H1 (cell line): ENCODE measurements around the gene GPSM1. TPM values are rescaled to one million over a fixed set of nuclear protein-coding genes. Genes with fewer than 3 reads are reported as not detected.

Experiments
- CBX8 ChIP-seq: fragments of 300-800, 300-1000 bp; sonication (generic); IDR thresholded peaks from 2 replicates; pipeline ENCODE4 v1.7.1; 2016; ENCODE audit warnings: low read depth, low read length, borderline replicate concordance
- POLR2AphosphoS5 ChIP-seq: IDR thresholded peaks from 2 replicates; pipeline ENCODE4 v1.6.1; 2011; ENCODE audit warnings: low read depth, low read length
- YY1 ChIP-seq: IDR thresholded peaks from 2 replicates; pipeline ENCODE4 v1.6.1; 2011; ENCODE audit warnings: low read depth, mild to moderate bottlenecking, low read length
- polyA plus RNA-seq, 7 experiments: library from polyadenylated mRNA; depleted of rRNA in 3 of 7; stranded (reverse) in 5 of 7; unstranded in 2 of 7; fragments of >200 nt in 5 of 7; fragments of 200-250 nt in 2 of 7; gene quantifications; 1 replicate in 5 of 7; 2 replicates in 1 of 7; 4 replicates in 1 of 7; pipeline versions ENCODE4 v1.2.1 to v1.2.3, GENCODE V29; 2011 to 2013; ENCODE audit warnings: missing spikeins in 2 of 7, mixed read lengths in 2 of 7
- total RNA-seq: library from RNA; stranded (reverse); fragmentation: NEBNext Ultra II Directional; extraction: Animal tissue kit (Norgen Biotek cat#: 25700); gene quantifications from 2 replicates; pipeline ENCODE4 v1.2.1, GENCODE V29; 2021
- TF ChIP-seq, protein P1 (sequence below): IDR thresholded peaks from 2 replicates; pipeline ENCODE4 v1.6.1; 2011; ENCODE audit warnings: low read length, improper control_type of control experiment

GPSM1 gene
- total and polyA plus RNA-seq, 2 of the 8 experiments (the other 6 are each of a cell fraction or from before 2014, with no cell fraction given) = 12.8 to 18.0 TPM

GRCh38 chr9:136377341-136378169 lies 50.2 kb downstream of the GPSM1 start (continued):
- TF ChIP-seq POLR2AphosphoS5 (no peak; the same call in 1 of the 2 replicates), CBX8 (no peak), YY1 (no peak)
- TF ChIP-seq, protein P1, sequence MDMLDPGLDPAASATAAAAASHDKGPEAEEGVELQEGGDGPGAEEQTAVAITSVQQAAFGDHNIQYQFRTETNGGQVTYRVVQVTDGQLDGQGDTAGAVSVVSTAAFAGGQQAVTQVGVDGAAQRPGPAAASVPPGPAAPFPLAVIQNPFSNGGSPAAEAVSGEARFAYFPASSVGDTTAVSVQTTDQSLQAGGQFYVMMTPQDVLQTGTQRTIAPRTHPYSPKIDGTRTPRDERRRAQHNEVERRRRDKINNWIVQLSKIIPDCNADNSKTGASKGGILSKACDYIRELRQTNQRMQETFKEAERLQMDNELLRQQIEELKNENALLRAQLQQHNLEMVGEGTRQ = no peak
